ENCODE measurements around the gene SORCS2. TPM values are rescaled to one million over a fixed set of nuclear protein-coding genes. Genes with fewer than 3 reads are reported as not detected.

Gene SORCS2
- total and polyA plus RNA-seq, 2 donors (not counting 1 experiment from before 2014, with no cell fraction given): not detected

- Mint-ChIP-seq H3K27ac (no peak overlapping the region), H3K4me1 (no peaks in the 10 kb centered on the region), H3K27me3 (no peaks in the 10 kb centered on the region), H3K9me3 (ENCODE audit: insufficient read depth) (peaks cover 12% of the 10 kb centered on the region), H3K4me3 (no peak overlapping the region)
- no peaks in the 10 kb centered on the region for H4K20me1 ChIP-seq (ENCODE audit: control insufficient read depth, insufficient read depth, low read length, poor library complexity, severe bottlenecking)
- intact Hi-C loops (cut with micrococcal nuclease): no loop called here
- H3K36me3 ChIP-seq (replicated peaks in 1 of 2; ENCODE audit: control extremely low read depth in 1 of 2, control insufficient read depth in 1 of 2, extremely low read depth in 1 of 2, insufficient read depth in 2 of 2, low read length in 1 of 2): no peaks in the 10 kb centered on the region
- no peak overlapping the region for H3K27ac ChIP-seq (ENCODE audit: low read length in 2 of 2)
- no peak overlapping the region for H3K4me3 ChIP-seq (ENCODE audit: control extremely low read depth in 1 of 5, extremely low read depth in 1 of 5, insufficient read depth in 1 of 5, low read depth in 2 of 5, low read length in 4 of 5)
- H3K4me1 ChIP-seq (ENCODE audit: control insufficient read depth in 2 of 2, insufficient read depth in 2 of 2, low read length in 2 of 2): no peaks in the 10 kb centered on the region
- no peak overlapping the region for H3K4me2 ChIP-seq (replicated peaks; ENCODE audit: low read depth, low read length, poor library complexity, severe bottlenecking)
- no peak for ATAC-seq (ENCODE audit: low read depth)
- 89% methylated on average over 8 of the region's 8 CpGs for WGBS (ENCODE audit: insufficient coverage)
- TF ChIP-seq EZH2 (IDR thresholded peaks at IDR 0.05; ENCODE audit: borderline replicate concordance, insufficient read depth, low read depth, low read length, poor library complexity, severe bottlenecking) (no peak), CTCF (IDR thresholded peaks at IDR 0.05) (no peak)
- no peak for DNase-seq
- CTCF ChIA-PET: interaction anchor here (0.6 kb wide), 1 partner anchor 15 kb away, joined by 3 read pairs; no protein-coding TSS in a partner anchor
- H3K9me3 ChIP-seq (ENCODE audit: control extremely low read depth in 1 of 3, control insufficient read depth in 2 of 3, insufficient read depth in 1 of 3, low read length in 2 of 3): peaks cover 0 to 53% (median 5%) of the 10 kb centered on the region in 3 donors
- POLR2A ChIA-PET: no interaction called here
- no peaks in the 10 kb centered on the region for H3K79me2 ChIP-seq (ENCODE audit: control insufficient read depth, insufficient read depth, low read length)
- no peak overlapping the region for H3K9ac ChIP-seq (ENCODE audit: low read length)
- H2AFZ ChIP-seq (ENCODE audit: insufficient read depth, low read depth, low read length, poor library complexity, severe bottlenecking): no peak overlapping the region
- no peaks in the 10 kb centered on the region for H3K27me3 ChIP-seq (replicated peaks in 1 of 4; ENCODE audit: control extremely low read depth in 1 of 4, control insufficient read depth in 3 of 4, insufficient read depth in 4 of 4, low read length in 3 of 4)
Observed at GRCh38 chr4:7343950-7344349, 151.6 kb downstream of the SORCS2 start.

DNA sequence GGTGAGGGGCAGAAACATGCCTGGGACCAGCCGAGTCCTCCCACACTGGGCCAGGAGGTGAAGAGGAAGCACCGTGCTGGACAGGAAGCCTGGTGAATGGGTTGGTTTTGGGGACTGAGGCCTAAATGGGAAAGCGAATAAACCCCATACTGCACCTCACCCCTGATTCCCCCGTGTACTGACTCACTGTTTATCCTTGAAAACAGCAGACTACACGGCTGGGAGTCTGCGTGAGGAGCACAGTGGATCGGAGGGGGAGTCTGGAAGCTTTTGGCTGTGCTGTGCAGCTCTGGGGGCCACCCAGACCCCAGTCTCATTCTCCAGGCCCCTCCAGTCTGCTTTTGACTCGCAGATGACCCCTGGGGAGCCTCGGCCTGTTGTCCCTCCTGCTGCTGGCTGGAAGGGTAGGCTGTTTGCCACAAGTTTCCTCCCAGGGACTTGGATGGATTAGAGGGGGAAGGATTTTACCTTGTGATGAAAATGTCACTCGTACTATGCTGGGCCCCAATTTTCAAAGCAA lies 152.4 kb downstream of the SORCS2 start:
- intact Hi-C loops (cut with micrococcal nuclease): no loop called here
- Mint-ChIP-seq H3K4me3 (no peak overlapping the region), H3K27ac (no peak overlapping the region), H3K4me1 (no peaks in the 10 kb centered on the region), H3K27me3 (no peaks in the 10 kb centered on the region), H3K9me3 (ENCODE audit: insufficient read depth) (peaks cover 12% of the 10 kb centered on the region)
- no peak overlapping the region for H2AFZ ChIP-seq (ENCODE audit: insufficient read depth, low read depth, low read length, poor library complexity, severe bottlenecking)
- no peak overlapping the region for H3K4me2 ChIP-seq (replicated peaks; ENCODE audit: low read depth, low read length, poor library complexity, severe bottlenecking)
- H3K27me3 ChIP-seq (replicated peaks in 1 of 4; ENCODE audit: control extremely low read depth in 1 of 4, control insufficient read depth in 3 of 4, insufficient read depth in 4 of 4, low read length in 3 of 4): no peaks in the 10 kb centered on the region
- no peak overlapping the region for H3K27ac ChIP-seq (ENCODE audit: low read length in 2 of 2)
- H3K4me1 ChIP-seq (ENCODE audit: control insufficient read depth in 2 of 2, insufficient read depth in 2 of 2, low read length in 2 of 2): no peaks in the 10 kb centered on the region
- H3K9ac ChIP-seq (ENCODE audit: low read length): no peak overlapping the region
- H3K9me3 ChIP-seq (ENCODE audit: control extremely low read depth in 1 of 3, control insufficient read depth in 2 of 3, insufficient read depth in 1 of 3, low read length in 2 of 3): peaks cover 0 to 52% (median 5%) of the 10 kb centered on the region in 3 donors
- no peaks in the 10 kb centered on the region for H4K20me1 ChIP-seq (ENCODE audit: control insufficient read depth, insufficient read depth, low read length, poor library complexity, severe bottlenecking)
- no peaks in the 10 kb centered on the region for H3K79me2 ChIP-seq (ENCODE audit: control insufficient read depth, insufficient read depth, low read length)
- 75% methylated on average over 8 of the region's 10 CpGs for WGBS (ENCODE audit: insufficient coverage)
- DNase-seq: no peak
- no peak for ATAC-seq (ENCODE audit: low read depth)
- CTCF ChIA-PET: no interaction called here
- TF ChIP-seq CTCF (IDR thresholded peaks at IDR 0.05) (no peak), EZH2 (IDR thresholded peaks at IDR 0.05; ENCODE audit: borderline replicate concordance, insufficient read depth, low read depth, low read length, poor library complexity, severe bottlenecking) (no peak)
- H3K36me3 ChIP-seq (replicated peaks in 1 of 2; ENCODE audit: control extremely low read depth in 1 of 2, control insufficient read depth in 1 of 2, extremely low read depth in 1 of 2, insufficient read depth in 2 of 2, low read length in 1 of 2): no peaks in the 10 kb centered on the region
- no peak overlapping the region for H3K4me3 ChIP-seq (ENCODE audit: control extremely low read depth in 1 of 5, extremely low read depth in 1 of 5, insufficient read depth in 1 of 5, low read depth in 2 of 5, low read length in 4 of 5)
- POLR2A ChIA-PET: no interaction called here
